PC-9 (cell line): ENCODE results near the gene HSP90AB1.

Experiments used
- CTCF ChIP-seq: fragments of 200-600 bp; sonication (generic); conservative IDR thresholded peaks from 2 replicates; pipeline ENCODE4 v1.6.1; 2017; ENCODE audit warnings: mixed run types, antibody characterized with exemption, mild to moderate bottlenecking, moderate library complexity
- EZH2 ChIP-seq: fragments of 200-600 bp; sonication (generic); IDR thresholded peaks from 2 replicates; pipeline ENCODE4 v1.8.0; 2017; ENCODE audit warnings: antibody characterized with exemption, low read depth

DNA sequence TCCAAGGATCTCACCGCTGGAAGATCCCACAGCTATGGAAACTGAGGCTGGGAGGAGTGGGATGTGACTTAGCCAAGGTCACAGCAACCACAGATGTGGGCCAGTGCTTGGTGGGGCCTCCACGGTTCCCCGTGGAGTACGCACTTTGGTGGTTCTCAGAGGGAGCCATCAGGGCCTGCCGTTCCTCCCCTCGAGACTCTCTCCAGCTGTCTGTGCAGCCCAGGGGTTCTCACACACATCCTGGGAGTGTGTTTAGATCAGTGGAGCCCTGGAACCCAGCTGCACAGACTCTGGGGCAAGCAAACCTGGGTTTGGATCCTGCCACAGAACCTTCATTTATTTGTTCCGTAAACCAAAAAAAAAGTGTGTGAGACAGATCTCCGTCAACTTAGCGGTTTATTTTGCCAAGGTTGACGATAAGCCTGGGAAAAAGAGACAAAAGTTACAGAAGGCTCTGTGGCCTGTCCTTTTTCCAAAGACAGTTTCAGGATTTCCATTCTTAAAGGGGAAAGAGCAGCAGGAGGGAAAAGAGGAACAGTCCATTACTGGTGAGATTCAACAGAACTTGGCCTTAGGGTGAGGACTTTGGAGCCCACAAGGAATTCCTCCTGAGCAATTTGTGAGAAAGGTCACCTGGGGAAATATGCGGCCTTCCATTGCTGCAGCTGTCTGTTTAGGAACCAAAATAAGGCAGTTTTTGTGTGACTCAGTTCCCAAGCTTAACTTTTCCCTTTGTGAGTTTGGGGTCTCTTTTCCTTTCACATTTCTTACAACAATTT is 43.7 kb upstream of the HSP90AB1 start:
- TF ChIP-seq CTCF: no peak
- TF ChIP-seq EZH2: no peak
